Adrenal gland (tissue), 5 donors: ENCODE measurements around the gene STRIP2.

Source experiments
- POLR2A ChIP-seq, 2 donors: fragments of 450-650 bp; IDR thresholded peaks; one replicate each; pipeline ENCODE4 v1.6.1; 2017; ENCODE audit warnings: antibody characterized with exemption in 2 of 2, mild to moderate bottlenecking in 2 of 2, moderate library complexity in 1 of 2
- TF ChIP-seq, protein P1 (sequence below), 6 experiments: fragments of 450-650 bp in 4 of 6; fragments of 200-600 bp in 2 of 6; sonication (generic) in 1 of 6; IDR thresholded peaks; 1 replicate in 5 of 6; 2 replicates in 1 of 6; pipeline versions ENCODE4 v1.5.1 to v1.8.0; 2016 to 2021; ENCODE audit warnings: antibody characterized with exemption in 6 of 6, mild to moderate bottlenecking in 2 of 6, moderate library complexity in 1 of 6
- donor health status: DM: no; HTN: no; CAD: no.

DNA sequence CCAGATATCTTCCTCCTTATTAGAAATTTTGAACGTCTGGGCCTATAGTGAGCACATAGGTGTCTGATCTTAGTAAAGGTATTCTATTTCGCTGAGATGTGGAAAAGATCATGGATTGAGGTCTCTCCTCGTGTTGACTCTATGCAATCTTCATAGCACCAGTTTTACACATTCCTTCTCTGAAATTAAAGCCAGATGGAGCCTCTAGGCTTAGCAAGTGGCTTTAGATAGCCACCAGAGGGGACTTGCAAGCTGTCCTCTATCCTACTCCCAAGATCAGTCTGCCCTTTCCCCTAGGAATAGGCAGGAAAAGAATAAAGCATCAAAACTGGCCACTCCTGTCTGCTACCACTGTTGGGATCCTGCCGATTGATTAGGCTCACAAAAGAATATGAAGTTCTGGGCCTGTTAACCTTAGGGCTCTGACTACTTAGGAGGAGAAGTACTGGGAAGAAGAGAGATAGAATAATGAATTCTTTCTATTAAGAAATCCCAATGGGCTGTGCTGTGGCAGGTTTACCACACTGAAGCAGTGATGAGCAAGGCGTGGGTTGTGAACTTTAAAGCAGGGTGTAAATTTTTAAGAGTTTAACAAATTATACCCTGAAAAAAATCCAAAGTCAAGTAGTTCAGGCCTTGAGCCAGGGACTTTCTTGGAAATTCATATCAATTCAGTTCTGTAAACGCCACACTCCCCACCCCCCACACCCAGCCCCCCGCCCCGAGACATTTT is 2.2 kb upstream of the STRIP2 start:
- TF ChIP-seq POLR2A (IDR thresholded peaks at IDR 0.05) = no peak
- TF ChIP-seq, protein P1, sequence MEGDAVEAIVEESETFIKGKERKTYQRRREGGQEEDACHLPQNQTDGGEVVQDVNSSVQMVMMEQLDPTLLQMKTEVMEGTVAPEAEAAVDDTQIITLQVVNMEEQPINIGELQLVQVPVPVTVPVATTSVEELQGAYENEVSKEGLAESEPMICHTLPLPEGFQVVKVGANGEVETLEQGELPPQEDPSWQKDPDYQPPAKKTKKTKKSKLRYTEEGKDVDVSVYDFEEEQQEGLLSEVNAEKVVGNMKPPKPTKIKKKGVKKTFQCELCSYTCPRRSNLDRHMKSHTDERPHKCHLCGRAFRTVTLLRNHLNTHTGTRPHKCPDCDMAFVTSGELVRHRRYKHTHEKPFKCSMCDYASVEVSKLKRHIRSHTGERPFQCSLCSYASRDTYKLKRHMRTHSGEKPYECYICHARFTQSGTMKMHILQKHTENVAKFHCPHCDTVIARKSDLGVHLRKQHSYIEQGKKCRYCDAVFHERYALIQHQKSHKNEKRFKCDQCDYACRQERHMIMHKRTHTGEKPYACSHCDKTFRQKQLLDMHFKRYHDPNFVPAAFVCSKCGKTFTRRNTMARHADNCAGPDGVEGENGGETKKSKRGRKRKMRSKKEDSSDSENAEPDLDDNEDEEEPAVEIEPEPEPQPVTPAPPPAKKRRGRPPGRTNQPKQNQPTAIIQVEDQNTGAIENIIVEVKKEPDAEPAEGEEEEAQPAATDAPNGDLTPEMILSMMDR (IDR thresholded peaks at IDR 0.05) = no peak
